ENCODE results near the gene NF2. TPM values are rescaled to one million over a fixed set of nuclear protein-coding genes. Genes with fewer than 3 reads are reported as not detected.
"Not testable (repeated sequence)": the region's sequence is repeated elsewhere in the genome, so short reads cannot be mapped to it uniquely, and the experiment has no call there.

The NF2 gene
- total and polyA plus RNA-seq, 8 donors: 6.5 to 33.7 (median 19.3) TPM

- Histone ChIP-seq H3K4me3 (peak overlapping the region in 1 of 4 donors; percentile 58), H3K36me3 (no peaks in the 10 kb centered on the region), H3K4me1 (no peaks in the 10 kb centered on the region), H3K27me3 (no peaks in the 10 kb centered on the region), H3K9me3 (no peaks in the 10 kb centered on the region), H3K27ac (no peak overlapping the region)
- FAIRE-seq (no peak), DNase-seq (peak in 1 of 6 donors; percentile 21), ATAC-seq (peak in 2 of 4 donors; percentile 9)
- 35 to 38% methylated on average over 12 of the region's 12 CpGs for WGBS, 2 donors
- TF ChIP-seq CTCF (IDR thresholded peaks at IDR 0.05): no peak
- intact Hi-C loops (cut with DNase I): no loop called here
These were observed 21.6 kb upstream of the NF2 start for GRCh38 chr22:29581799-29582198.

GRCh38 chr22:29584975-29585374 is 18.5 kb upstream of the NF2 start:
- WGBS, 2 donors: 56% methylated on average over 5 of the region's 5 CpGs
- H3K27ac ChIP-seq: no peak overlapping the region
- H3K4me1 ChIP-seq: no peaks in the 10 kb centered on the region
- no peaks in the 10 kb centered on the region for H3K27me3 ChIP-seq
- DNase-seq (no peak), FAIRE-seq (no peak), ATAC-seq (no peak)
- no peak overlapping the region for H3K4me3 ChIP-seq
- intact Hi-C loops (cut with DNase I): no loop called here
- TF ChIP-seq CTCF (IDR thresholded peaks at IDR 0.05): no peak
- no peaks in the 10 kb centered on the region for H3K36me3 ChIP-seq
- H3K9me3 ChIP-seq: no peaks in the 10 kb centered on the region

GRCh38 chr22:29586193-29586705 is 17.2 kb upstream of the NF2 start:
- H3K27me3 ChIP-seq; H3K4me1 ChIP-seq; DNase-seq; intact Hi-C loops (cut with DNase I); H3K9me3 ChIP-seq; FAIRE-seq; H3K4me3 ChIP-seq; ATAC-seq; H3K36me3 ChIP-seq; H3K27ac ChIP-seq: not testable (repeated sequence)
- 78 to 85% methylated on average over 4 of the region's 4 CpGs for WGBS, 2 donors

- Histone ChIP-seq H3K4me1 (no peaks in the 10 kb centered on the region), H3K36me3 (no peaks in the 10 kb centered on the region), H3K27ac (no peak overlapping the region), H3K4me3 (no peak overlapping the region), H3K9me3 (no peaks in the 10 kb centered on the region), H3K27me3 (no peaks in the 10 kb centered on the region)
- FAIRE-seq: no peak
- 65 to 76% methylated on average over 9 of the region's 9 CpGs for WGBS, 2 donors
- DNase-seq: no peak
- ATAC-seq: peak in 2 of 4 donors; percentile 28 to 63
- TF ChIP-seq CTCF (IDR thresholded peaks at IDR 0.05): no peak
- intact Hi-C loops (cut with DNase I): no loop called here
These were observed 15.3 kb upstream of the NF2 start for GRCh38 chr22:29587938-29588699.

- no peaks in the 10 kb centered on the region for H3K27me3 ChIP-seq
- no peak overlapping the region for H3K27ac ChIP-seq
- FAIRE-seq (no peak), ATAC-seq (peak; percentile 51 to 78 (median 68)), DNase-seq (no peak)
- H3K9me3 ChIP-seq: no peaks in the 10 kb centered on the region
- no peak overlapping the region for H3K4me3 ChIP-seq
- intact Hi-C loops (cut with DNase I): no loop called here
- no peaks in the 10 kb centered on the region for H3K4me1 ChIP-seq
- no peaks in the 10 kb centered on the region for H3K36me3 ChIP-seq
- no peak for TF ChIP-seq CTCF (IDR thresholded peaks at IDR 0.05)
- 44% methylated on average over 4 of the region's 4 CpGs for WGBS, 2 donors
These were observed 9.5 kb upstream of the NF2 start for GRCh38 chr22:29593923-29594322.

GRCh38 chr22:29594447-29594846 is 9.0 kb upstream of the NF2 start:
- DNase-seq; ATAC-seq; H3K36me3 ChIP-seq; H3K9me3 ChIP-seq; H3K4me3 ChIP-seq; H3K27ac ChIP-seq; H3K27me3 ChIP-seq; intact Hi-C loops (cut with DNase I); H3K4me1 ChIP-seq; FAIRE-seq: not testable (repeated sequence)
- 83 to 85% methylated on average over 6 of the region's 6 CpGs for WGBS, 2 donors
